ENCODE data around the gene SUGT1.

- no peak for TF ChIP-seq POLR2A (IDR thresholded peaks at IDR 0.05)
- no peak for TF ChIP-seq CTCF (IDR thresholded peaks at IDR 0.05)
Measured at GRCh38 chr13:52686376-52686775, 33.7 kb downstream of the SUGT1 start.

Measured in heart left ventricle (tissue), 13 donors.